CD4-positive, alpha-beta T cell treated with Interleukin-4 for 1 hour (primary cell): ENCODE measurements around the gene FSIP1.

Experiments used
- DNase-seq, 2 donors: peaks; one replicate each; pipeline ENCODE4 v3.0.0-alpha.2; 2020 to 2022

Gene FSIP1

GRCh38 chr15:39642011-39642640 lies 140.5 kb downstream of the FSIP1 start:
- DNase-seq = no peak

GRCh38 chr15:39641191-39641889 lies 141.3 kb downstream of the FSIP1 start:
- peak in 1 of 2 donors; percentile 61 for DNase-seq

- no peak for DNase-seq
These were observed 142.0 kb downstream of the FSIP1 start for GRCh38 chr15:39640665-39641064.

- DNase-seq = no peak
These were observed 143.6 kb downstream of the FSIP1 start for GRCh38 chr15:39639037-39639436.

- no peak for DNase-seq
These were observed 144.6 kb downstream of the FSIP1 start for GRCh38 chr15:39638041-39638440.

- DNase-seq = no peak
These were observed 151.3 kb downstream of the FSIP1 start for GRCh38 chr15:39631357-39631756.

- DNase-seq = no peak
These were observed 152.7 kb downstream of the FSIP1 start for GRCh38 chr15:39629906-39630305.

- DNase-seq = peak; percentile 56 to 75
These were observed 153.3 kb downstream of the FSIP1 start for GRCh38 chr15:39629371-39629770.

GRCh38 chr15:39628546-39629257 lies 153.9 kb downstream of the FSIP1 start:
- DNase-seq = no peak

- no peak for DNase-seq
These were observed 154.5 kb downstream of the FSIP1 start for GRCh38 chr15:39628144-39628508.

GRCh38 chr15:39627451-39628143 lies 155.0 kb downstream of the FSIP1 start:
- no peak for DNase-seq

- no peak for DNase-seq
These were observed 156.8 kb downstream of the FSIP1 start for GRCh38 chr15:39625856-39626255.

- DNase-seq = no peak
These were observed 157.2 kb downstream of the FSIP1 start for GRCh38 chr15:39625451-39625850.

- DNase-seq = peak; percentile 81 to 86
These were observed 157.8 kb downstream of the FSIP1 start for GRCh38 chr15:39624806-39625205.

GRCh38 chr15:39623529-39623931 lies 159.1 kb downstream of the FSIP1 start:
- DNase-seq = peak; percentile 59 to 79

GRCh38 chr15:39622660-39623516 lies 159.8 kb downstream of the FSIP1 start:
- DNase-seq = no peak

- DNase-seq = no peak
These were observed 160.7 kb downstream of the FSIP1 start for GRCh38 chr15:39621976-39622375.

GRCh38 chr15:39621210-39621609 lies 161.4 kb downstream of the FSIP1 start:
- no peak for DNase-seq

- DNase-seq = no peak
These were observed 164.4 kb downstream of the FSIP1 start for GRCh38 chr15:39618063-39618823.

- no peak for DNase-seq
These were observed 165.7 kb downstream of the FSIP1 start for GRCh38 chr15:39616731-39617455.

- DNase-seq = no peak
These were observed 168.8 kb downstream of the FSIP1 start for GRCh38 chr15:39613861-39614260.
